WTC11 (cell line): ENCODE data around the gene MAGI2. TPM values are rescaled to one million over a fixed set of nuclear protein-coding genes. Genes with fewer than 3 reads are reported as not detected.

Experiments used
- ATAC-seq: fragments of 200-7000 bp; cut with Tn5 transposase; 2 replicates; pipeline ENCODE4 v1.10.0; 2021; ENCODE audit warnings: mild to moderate bottlenecking, moderate library complexity
- CTCF ChIA-PET: fragments of 300-600 bp; sonication (Branson Sonifier 250); formaldehyde crosslinking; loops from one replicate; lab custom pipeline; 2021; ENCODE audit warnings: antibody characterized with exemption; lab: Charles Lee
- POLR2A ChIA-PET: fragments of 350-600 bp; sonication (Branson Sonifier 250); formaldehyde crosslinking; loops from one replicate; lab custom pipeline; 2021; ENCODE audit warnings: antibody characterized with exemption; lab: Charles Lee
- DNase-seq: peaks from one replicate; pipeline ENCODE4 v3.0.0; 2021; ENCODE audit warnings: low spot score
- H3K27ac Mint-ChIP-seq: 2 replicates; pipeline ENCODE4 v1.8.0; 2021; ENCODE audit warnings: mixed read lengths
- H3K27me3 Mint-ChIP-seq: 2 replicates; pipeline ENCODE4 v1.8.0; 2021; ENCODE audit warnings: low read depth, mild to moderate bottlenecking, moderate library complexity, mixed read lengths
- H3K36me3 Mint-ChIP-seq: 2 replicates; pipeline ENCODE4 v1.8.0; 2021; ENCODE audit warnings: mixed read lengths
- H3K4me1 Mint-ChIP-seq: 2 replicates; pipeline ENCODE4 v1.8.0; 2022; ENCODE audit warnings: mixed read lengths
- H3K4me3 Mint-ChIP-seq: 2 replicates; pipeline ENCODE4 v1.8.0; 2021; ENCODE audit warnings: mild to moderate bottlenecking, moderate library complexity, mixed read lengths
- H3K9me3 Mint-ChIP-seq: 2 replicates; pipeline ENCODE4 v1.8.0; 2021; ENCODE audit warnings: mixed read lengths
- AFF4 ChIP-seq: sonication (generic); formaldehyde crosslinking; IDR thresholded peaks from 2 replicates; pipeline ENCODE4 v1.8.1; 2023; ENCODE audit warnings: mild to moderate bottlenecking, missing genetic modification reagents, borderline replicate concordance
- ATF1 ChIP-seq: sonication (generic); formaldehyde crosslinking; IDR thresholded peaks from 2 replicates; pipeline ENCODE4 v1.8.1; 2023; ENCODE audit warnings: mild to moderate bottlenecking, moderate library complexity, missing genetic modification reagents
- CTCF ChIP-seq: fragments of 200-600 bp; IDR thresholded peaks from 2 replicates; pipeline ENCODE4 v1.8.0; 2022; ENCODE audit warnings: antibody characterized with exemption
- ERG ChIP-seq: fragments of 250-450 bp; sonication (Bioruptor Pico); IDR thresholded peaks from 2 replicates; pipeline ENCODE4 v1.8.0; 2021; ENCODE audit warnings: mild to moderate bottlenecking
- ETV6 ChIP-seq: sonication (generic); formaldehyde crosslinking; IDR thresholded peaks from 2 replicates; pipeline ENCODE4 v1.8.1; 2022; ENCODE audit warnings: mild to moderate bottlenecking, missing genetic modification reagents
- FOXJ3 ChIP-seq: sonication (generic); formaldehyde crosslinking; IDR thresholded peaks from 2 replicates; pipeline ENCODE4 v1.9.0; 2021; ENCODE audit warnings: missing genetic modification reagents, mild to moderate bottlenecking, borderline replicate concordance
- IRF1 ChIP-seq: sonication (generic); formaldehyde crosslinking; IDR thresholded peaks from 2 replicates; pipeline ENCODE4 v1.8.0; 2023; ENCODE audit warnings: missing genetic modification reagents
- JUN ChIP-seq: sonication (generic); formaldehyde crosslinking; IDR thresholded peaks from 2 replicates; pipeline ENCODE4 v1.8.0; 2023; ENCODE audit warnings: mild to moderate bottlenecking, missing genetic modification reagents
- NR1H2 ChIP-seq: sonication (generic); formaldehyde crosslinking; IDR thresholded peaks from 2 replicates; pipeline ENCODE4 v1.9.0; 2021; ENCODE audit warnings: mild to moderate bottlenecking, moderate library complexity, missing genetic modification reagents
- RORB ChIP-seq: fragments of 250-450 bp; sonication (Bioruptor Pico); IDR thresholded peaks from 2 replicates; pipeline ENCODE4 v1.9.0; 2021; ENCODE audit warnings: mild to moderate bottlenecking
- SMAD4 ChIP-seq: sonication (generic); formaldehyde crosslinking; IDR thresholded peaks from 2 replicates; pipeline ENCODE4 v1.8.0; 2022; ENCODE audit warnings: mild to moderate bottlenecking, missing genetic modification reagents
- SOX15 ChIP-seq: fragments of 250-450 bp; sonication (Bioruptor Pico); IDR thresholded peaks from 2 replicates; pipeline ENCODE4 v1.9.0; 2021; ENCODE audit warnings: mild to moderate bottlenecking
- TEAD4 ChIP-seq: sonication (generic); formaldehyde crosslinking; IDR thresholded peaks from 2 replicates; pipeline ENCODE4 v1.8.0; 2022; ENCODE audit warnings: mild to moderate bottlenecking, missing genetic modification reagents
- TP53 ChIP-seq: sonication (generic); formaldehyde crosslinking; IDR thresholded peaks from 2 replicates; pipeline ENCODE4 v1.8.1; 2023; ENCODE audit warnings: mild to moderate bottlenecking, missing genetic modification reagents
- USF1 ChIP-seq: sonication (generic); formaldehyde crosslinking; IDR thresholded peaks from 2 replicates; pipeline ENCODE4 v1.8.0; 2022; ENCODE audit warnings: mild to moderate bottlenecking, missing genetic modification reagents
- ZNF121 ChIP-seq: sonication (generic); formaldehyde crosslinking; IDR thresholded peaks from 2 replicates; pipeline ENCODE4 v1.8.0; 2023; ENCODE audit warnings: missing genetic modification reagents
- ZNF138 ChIP-seq: sonication (generic); formaldehyde crosslinking; conservative IDR thresholded peaks from 2 replicates; pipeline ENCODE4 v1.8.1; 2022; ENCODE audit warnings: mild to moderate bottlenecking, moderate library complexity, missing genetic modification reagents
- ZNF263 ChIP-seq: sonication (generic); formaldehyde crosslinking; IDR thresholded peaks from 2 replicates; pipeline ENCODE4 v1.8.1; 2022; ENCODE audit warnings: low read depth, mild to moderate bottlenecking, moderate library complexity, missing genetic modification reagents
- ZNF396 ChIP-seq: fragments of 250-450 bp; sonication (Bioruptor Pico); IDR thresholded peaks from 2 replicates; pipeline ENCODE4 v1.8.0; 2021; ENCODE audit warnings: mild to moderate bottlenecking, moderate library complexity, borderline replicate concordance
- ZNF425 ChIP-seq: fragments of 250-450 bp; sonication (Bioruptor Pico); conservative IDR thresholded peaks from 2 replicates; pipeline ENCODE4 v1.9.0; 2021; ENCODE audit warnings: mild to moderate bottlenecking
- total RNA-seq: library from RNA; stranded (reverse); gene quantifications from 3 replicates; pipeline ENCODE4 v1.2.3, GENCODE V29; 2021

The MAGI2 gene
- total RNA-seq, 1 experiment from 2014 or later = 26.6 TPM

GRCh38 chr7:79421751-79422150, 31.7 kb downstream of the MAGI2 start:
- CTCF ChIA-PET = no interaction called here
- no peak for ATAC-seq
- POLR2A ChIA-PET = no interaction called here
- no peaks in the 10 kb centered on the region for H3K4me1 Mint-ChIP-seq
- TF ChIP-seq ZNF396 (CRISPR knock-in tag) (no peak), TEAD4 (no peak), TP53 (CRISPR knock-in tag) (no peak), ZNF138 (CRISPR knock-in tag) (no peak), ATF1 (no peak), ERG (CRISPR knock-in tag) (no peak), SMAD4 (CRISPR knock-in tag) (no peak), ZNF121 (CRISPR knock-in tag) (no peak), JUN (CRISPR knock-in tag) (no peak), RORB (no peak), USF1 (CRISPR knock-in tag) (no peak)
- H3K36me3 Mint-ChIP-seq = no peaks in the 10 kb centered on the region
- no peak overlapping the region for H3K27ac Mint-ChIP-seq
- no peak for DNase-seq
- H3K27me3 Mint-ChIP-seq = no peaks in the 10 kb centered on the region
- no peak overlapping the region for H3K4me3 Mint-ChIP-seq
- no peaks in the 10 kb centered on the region for H3K9me3 Mint-ChIP-seq

- no peaks in the 10 kb centered on the region; the same call in 1 of the 2 replicates for H3K27me3 Mint-ChIP-seq
- CTCF ChIA-PET = no interaction called here
- no peaks in the 10 kb centered on the region for H3K4me1 Mint-ChIP-seq
- no peak overlapping the region for H3K4me3 Mint-ChIP-seq
- DNase-seq (no peak), ATAC-seq (no peak)
- TF ChIP-seq CTCF (no peak), TEAD4 (no peak), FOXJ3 (CRISPR knock-in tag) (no peak), NR1H2 (CRISPR knock-in tag) (no peak), SMAD4 (CRISPR knock-in tag) (no peak), SOX15 (no peak), ZNF263 (no peak), AFF4 (CRISPR knock-in tag) (no peak), ETV6 (CRISPR knock-in tag) (no peak), ZNF121 (CRISPR knock-in tag) (no peak), ZNF425 (no peak), IRF1 (CRISPR knock-in tag) (no peak)
- no peaks in the 10 kb centered on the region for H3K9me3 Mint-ChIP-seq
- H3K27ac Mint-ChIP-seq = no peak overlapping the region
- POLR2A ChIA-PET = no interaction called here
- H3K36me3 Mint-ChIP-seq = no peaks in the 10 kb centered on the region
Measured at GRCh38 chr7:79420464-79420863, 33.0 kb downstream of the MAGI2 start.
